Measurements from ENCODE around the gene NT5C1A.

GRCh38 chr1:39675220-39675619 is 3.3 kb upstream of the NT5C1A start:
- TF ChIP-seq YY1 (IDR thresholded peaks at IDR 0.05; ENCODE audit: insufficient read depth, insufficient read length) (no peak), ZNF274 (IDR thresholded peaks at IDR 0.05; ENCODE audit: low read depth, low read length) (no peak), SUZ12 (IDR thresholded peaks at IDR 0.05; ENCODE audit: extremely low read depth, insufficient read depth, insufficient read length) (no peak)

Measured in NT2/D1 (cell line).